GM19239 (cell line): ENCODE results near the gene GNG7.
"Not testable (repeated sequence)": the region's sequence is repeated elsewhere in the genome, so short reads cannot be mapped to it uniquely, and the experiment has no call there.

Source experiments
- DNase-seq: peaks from one replicate; pipeline ENCODE4 v3.0.0; 2011; ENCODE audit warnings: low spot score; ENCODE audit not compliant: insufficient read length
- FAIRE-seq: peaks from 2 replicates; lab custom pipeline; 2011; peaks lifted over from hg19 to GRCh38; lab: Jason Lieb, UNC

The GNG7 gene

DNA sequence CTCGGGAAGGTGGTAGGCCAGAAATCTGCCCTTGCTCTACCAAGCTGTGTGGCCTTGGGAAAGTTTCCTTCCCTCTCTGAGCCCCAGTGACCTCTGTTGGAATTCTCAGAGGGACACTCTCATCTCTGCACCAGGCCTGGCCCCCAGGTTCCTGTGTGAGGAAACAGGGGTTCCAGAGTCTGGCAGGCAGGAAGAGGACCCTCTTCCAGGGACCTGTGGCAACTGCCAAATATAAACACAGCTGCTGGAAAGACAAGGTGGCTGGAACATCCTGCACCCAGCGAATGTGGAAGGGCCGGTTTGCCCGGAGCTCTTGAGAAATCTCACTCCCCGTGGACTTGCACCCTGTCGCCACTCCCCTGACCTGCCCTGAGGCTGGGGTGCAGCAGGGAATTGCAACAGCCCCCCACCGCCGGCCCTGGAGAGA lies 173.8 kb downstream of the GNG7 start:
- FAIRE-seq (no peak), DNase-seq (no peak)

DNA sequence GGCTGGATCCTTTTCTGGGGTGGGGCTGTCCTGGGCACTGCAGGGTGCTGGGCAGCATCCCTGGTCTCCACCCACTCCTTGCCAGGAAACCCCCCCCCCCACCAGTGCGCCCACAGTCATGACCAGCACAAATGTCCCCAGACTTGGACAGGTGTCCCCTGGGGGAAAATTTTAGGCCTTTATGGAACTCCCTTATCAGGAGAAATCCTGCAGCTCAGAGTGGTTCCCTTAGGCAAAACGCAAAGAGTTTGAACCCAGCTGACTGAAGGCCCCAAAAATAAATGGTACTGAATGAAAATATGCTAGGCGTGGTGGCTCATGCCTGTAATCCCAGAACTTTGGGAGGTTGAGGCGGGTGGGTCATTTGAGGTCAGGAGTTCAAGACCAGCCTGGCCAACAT lies 174.8 kb downstream of the GNG7 start:
- no peak for DNase-seq
- no peak for FAIRE-seq

DNA sequence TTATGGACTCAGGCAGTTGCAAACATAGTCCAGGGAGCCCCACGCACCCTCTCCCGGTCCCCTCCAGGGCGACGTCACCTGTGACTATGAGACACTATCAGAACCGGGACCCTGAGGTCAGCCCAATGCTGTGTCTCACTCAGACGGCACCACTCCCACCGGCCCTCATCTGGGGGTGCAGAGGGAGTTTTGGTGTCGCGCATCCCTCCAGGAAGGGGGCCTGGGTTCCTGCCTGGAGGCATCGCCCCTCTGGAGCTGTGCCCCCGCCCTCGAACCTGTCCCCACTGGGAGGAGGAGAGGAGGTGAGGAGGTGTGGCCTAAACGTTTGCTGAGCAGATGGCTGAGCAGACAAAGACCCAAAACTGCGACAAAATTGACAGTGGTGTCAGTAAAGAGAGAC lies 175.3 kb downstream of the GNG7 start:
- no peak for FAIRE-seq
- DNase-seq: no peak

DNA sequence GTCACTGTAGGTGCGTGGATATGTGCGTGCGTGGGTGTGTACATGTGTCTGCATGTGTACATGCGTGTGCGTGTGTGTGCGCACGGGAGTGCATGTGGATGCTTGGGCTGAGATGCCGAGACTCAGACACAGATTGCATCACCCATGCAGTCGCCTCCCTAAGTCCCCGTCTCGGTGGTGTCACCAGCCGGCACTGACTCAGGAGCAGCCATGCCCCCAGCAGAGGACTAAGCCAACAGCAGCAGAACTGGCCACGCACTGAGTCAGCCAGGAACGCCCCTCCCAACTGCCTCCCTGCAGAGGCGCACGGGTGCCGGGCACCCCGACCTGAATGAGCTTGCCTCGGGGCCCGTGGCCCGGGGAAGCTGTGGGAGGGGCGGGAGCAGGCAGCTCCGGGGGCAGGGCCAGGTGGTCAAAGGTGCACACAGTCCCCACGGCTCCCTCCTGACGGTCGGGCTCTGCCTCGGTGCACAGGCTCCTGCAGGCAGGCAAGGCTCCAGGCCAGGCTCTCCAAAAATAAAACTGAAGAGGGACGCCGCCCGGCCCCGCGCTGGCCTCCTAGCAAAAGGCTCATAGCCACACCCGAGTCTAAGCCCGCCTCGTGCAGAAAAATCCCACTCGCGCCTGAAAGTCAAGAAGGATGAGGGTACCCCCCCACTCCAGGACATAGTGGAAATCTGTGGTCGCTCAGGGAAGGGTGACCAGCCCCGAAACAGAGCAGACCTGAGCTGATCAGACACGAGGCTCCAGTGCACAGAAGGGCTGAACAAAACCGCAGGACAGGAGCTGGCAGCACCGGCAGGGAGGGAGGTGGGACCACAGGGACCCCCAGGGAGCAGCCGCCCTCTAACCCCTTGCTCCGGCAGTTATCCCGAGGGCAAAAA lies 177.4 kb downstream of the GNG7 start:
- no peak for DNase-seq

DNA sequence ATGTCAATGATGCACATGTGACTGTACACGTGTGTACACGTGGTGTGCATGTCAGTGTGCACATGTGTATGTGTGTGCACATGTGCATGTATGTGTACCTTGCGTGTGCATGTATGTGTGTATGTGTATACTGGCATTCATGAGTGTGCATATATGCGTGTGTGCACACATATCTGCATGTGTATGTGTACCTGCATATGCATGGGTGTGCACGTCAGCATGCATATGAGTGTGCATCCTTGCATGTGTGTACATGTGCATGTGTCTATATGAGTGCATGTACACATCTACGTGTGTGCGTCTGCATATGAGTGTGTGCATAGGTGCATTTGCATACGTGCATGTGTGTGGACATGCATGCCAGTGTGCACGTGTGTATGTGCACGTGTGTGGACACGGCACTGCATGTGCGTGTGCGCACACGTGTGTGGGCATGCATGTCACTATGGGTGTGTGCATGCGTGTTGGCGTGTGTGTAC lies 178.1 kb downstream of the GNG7 start:
- DNase-seq: no peak
- FAIRE-seq: no peak

More for the DNA sequence above, 177.4 kb downstream of the GNG7 start:
- no peak for FAIRE-seq

DNA sequence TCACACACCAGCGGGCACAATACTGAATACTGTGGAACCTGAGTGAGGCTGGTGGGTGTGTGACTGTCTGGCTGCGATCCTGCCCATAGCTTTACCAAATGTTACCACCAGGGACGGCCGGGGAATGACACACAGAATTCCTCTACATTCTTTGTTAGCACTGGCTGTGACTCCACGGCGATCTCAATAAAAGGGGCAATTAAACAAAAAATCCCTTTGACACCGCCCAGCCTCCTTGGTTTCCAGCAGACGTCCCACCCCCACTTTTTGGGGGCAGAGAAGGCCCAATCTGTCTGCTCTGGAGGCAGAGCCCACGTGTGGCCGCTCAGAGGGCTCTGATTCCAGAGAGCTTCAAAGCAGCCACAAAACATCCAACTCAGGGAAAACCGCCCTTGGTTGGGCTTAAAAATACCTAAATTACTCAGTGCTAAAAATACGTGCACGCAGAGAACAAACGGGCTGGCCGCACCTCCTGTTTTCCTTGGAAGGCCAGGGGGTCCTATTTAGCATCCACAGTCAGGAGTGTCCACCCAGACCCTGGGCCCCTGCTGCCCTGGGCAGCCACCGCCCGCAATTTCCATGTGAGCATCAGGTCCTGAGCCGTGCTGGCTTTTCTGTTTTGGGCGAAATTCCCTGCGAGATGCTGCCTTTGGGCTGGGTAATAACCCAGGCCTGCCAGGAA lies 178.7 kb downstream of the GNG7 start:
- DNase-seq: no peak
- no peak for FAIRE-seq

DNA sequence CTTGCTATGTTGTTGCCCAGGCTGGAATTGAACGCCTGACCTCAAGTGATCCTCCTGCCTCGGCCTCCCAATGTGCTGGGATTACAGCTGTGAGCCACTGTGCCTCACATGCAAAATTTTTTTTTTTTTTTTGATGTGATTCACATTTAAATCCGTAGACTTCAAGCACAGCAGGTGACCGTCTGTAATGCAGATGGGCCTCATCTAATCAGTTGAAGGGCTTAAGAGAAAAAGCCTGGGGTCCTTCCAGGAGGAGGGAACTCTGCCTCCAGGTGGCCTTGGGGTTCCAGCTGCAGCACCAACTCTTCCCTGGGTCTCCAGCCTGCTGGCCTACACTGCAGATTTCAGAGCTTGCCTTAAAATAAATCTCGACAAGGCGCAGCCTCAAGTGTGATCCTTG lies 183.0 kb downstream of the GNG7 start:
- FAIRE-seq (no peak), DNase-seq (no peak)

DNA sequence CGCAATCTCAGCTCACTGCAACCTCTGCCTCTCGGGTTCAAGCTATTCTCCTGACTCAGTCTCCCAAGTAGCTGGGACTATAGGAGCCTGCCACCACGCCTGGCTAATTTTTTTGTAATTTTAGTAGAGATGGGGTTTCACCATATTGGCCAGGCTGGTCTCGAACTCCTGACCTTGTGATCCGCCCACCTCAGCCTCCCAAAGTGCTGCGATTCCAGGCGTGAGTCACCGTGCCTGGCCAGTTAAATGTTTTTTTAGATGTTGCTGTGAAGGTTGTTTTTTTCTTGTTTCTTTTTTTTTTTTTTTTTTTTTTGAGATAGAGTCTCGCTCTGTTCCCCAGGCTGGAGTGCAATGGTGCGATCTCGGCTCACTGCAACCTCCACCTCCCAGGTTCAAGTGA lies 183.6 kb downstream of the GNG7 start:
- FAIRE-seq, DNase-seq: not testable (repeated sequence)

DNA sequence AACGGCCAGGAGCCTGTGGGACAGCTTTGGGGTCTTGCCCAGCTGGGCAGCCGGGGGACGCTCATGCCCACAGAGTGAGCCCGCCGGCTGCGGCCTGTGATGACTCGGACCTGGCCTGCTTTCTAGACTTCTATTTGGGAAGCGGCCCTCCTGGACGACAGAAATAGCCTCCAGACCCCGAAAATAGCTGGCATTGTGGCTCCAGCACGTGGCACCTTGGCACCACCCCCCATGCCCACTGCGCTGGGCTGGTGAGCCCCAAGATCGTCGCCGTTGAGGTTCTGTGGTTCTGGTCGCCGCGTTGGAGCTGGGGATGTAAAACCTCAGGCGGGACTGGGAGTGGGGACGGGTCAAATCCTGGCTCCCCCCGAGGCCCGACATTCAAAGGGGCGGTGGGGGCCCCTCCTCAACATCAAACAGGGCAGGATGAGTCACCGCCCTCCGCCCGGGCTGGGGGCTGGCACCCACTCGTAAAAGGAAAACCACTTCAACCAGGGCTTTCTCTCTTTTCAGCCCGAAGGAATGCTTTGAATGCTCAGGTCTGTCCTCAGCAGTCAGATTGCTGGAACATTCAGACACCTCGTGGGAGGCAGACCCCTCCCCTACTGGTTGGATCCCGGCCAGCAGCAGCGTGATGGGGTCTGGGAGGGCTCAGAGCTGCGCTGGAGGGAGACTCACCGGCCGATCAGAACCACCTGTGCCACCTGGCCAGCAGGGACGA lies 184.5 kb downstream of the GNG7 start:
- no peak for FAIRE-seq
- DNase-seq: no peak

DNA sequence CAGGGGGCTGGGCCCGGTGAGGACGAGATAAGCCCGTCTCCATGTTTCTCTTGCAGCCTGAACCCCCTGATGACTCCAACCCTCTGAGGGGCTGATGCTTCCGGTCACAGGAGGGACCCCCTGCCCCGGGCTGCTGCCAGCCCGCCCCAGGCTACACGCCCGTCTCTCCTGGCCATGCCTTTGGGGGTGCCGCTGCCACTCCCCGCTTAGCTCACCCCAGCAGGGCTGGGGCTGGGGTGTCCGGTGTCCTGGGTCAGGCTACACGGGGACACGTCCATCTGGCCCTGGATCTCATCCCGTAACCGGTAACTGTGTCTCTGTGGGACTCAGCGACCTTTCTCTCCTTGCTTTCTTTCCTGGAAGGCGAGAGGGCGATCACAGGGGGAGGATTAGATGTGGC lies 185.8 kb downstream of the GNG7 start:
- FAIRE-seq (no peak), DNase-seq (no peak)

DNA sequence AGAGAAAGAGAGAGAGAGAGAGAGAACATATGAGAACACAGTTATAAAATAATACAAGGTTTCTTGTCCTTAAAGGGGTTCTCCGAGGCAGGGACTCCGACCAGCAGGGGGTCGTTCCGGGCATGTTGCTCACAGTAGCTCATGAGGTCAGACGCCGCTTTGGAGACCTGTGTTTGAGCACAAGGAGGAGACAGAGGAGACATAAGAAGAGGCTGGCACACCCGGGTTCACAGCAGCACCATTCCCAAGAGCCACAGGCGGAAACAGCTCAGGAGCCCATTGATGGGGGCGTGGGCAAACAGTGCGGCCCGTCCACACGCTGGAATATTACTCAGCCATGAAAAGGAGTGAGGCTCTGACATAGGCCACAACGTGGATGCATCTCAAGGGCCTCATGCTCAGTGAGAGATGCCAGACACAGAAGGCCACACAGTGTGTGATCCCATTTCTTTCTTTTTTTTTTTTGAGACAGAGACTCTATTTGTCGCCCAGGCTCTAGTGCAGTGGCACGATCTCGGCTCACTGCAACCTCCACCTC lies 187.4 kb downstream of the GNG7 start:
- DNase-seq (no peak), FAIRE-seq (no peak)

DNA sequence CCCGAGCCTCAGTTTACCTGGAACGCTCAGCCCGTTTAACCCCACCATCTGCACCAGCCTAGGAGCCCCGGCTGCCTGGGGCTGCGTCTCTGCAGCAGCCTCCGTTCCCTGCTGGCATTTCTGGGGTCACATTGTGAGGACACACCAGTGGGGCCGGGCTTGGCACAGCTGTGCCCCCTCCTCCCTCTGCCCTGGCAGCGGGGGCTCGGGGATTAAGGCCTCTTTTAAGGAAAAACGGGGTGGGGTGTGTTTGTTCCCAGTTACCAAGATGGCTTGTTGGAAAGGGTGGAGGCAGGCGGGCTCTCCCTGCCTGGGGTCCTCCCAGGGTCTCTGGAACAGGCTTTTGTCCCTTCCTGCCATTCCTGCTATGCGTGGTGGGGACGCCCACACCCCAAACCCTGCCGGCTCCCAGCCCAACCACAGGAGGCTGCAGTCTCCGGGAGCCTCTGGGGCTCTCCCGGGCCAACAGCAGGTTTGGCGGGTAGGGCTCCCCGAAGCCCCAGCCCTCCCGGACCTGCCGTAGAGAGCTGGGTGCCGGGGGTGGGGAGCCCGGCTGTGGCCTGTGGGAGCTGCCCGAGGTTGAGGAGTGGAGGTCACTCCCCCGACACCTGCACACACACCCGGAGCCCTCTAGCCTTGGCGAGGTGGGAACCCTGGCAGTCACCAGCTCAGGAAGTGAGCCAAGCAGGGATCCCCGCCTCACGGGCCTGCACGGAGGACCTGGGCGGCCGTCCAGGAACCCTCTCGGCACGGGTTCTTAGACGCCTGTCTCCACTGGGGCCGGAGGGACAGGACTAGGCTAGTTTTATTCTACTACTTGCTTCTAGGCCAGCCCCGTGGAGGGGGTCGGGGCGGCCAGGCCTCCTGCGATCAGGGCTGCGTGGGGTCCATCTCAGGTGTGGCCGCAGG lies 189.7 kb downstream of the GNG7 start:
- FAIRE-seq (no peak), DNase-seq (no peak)

DNA sequence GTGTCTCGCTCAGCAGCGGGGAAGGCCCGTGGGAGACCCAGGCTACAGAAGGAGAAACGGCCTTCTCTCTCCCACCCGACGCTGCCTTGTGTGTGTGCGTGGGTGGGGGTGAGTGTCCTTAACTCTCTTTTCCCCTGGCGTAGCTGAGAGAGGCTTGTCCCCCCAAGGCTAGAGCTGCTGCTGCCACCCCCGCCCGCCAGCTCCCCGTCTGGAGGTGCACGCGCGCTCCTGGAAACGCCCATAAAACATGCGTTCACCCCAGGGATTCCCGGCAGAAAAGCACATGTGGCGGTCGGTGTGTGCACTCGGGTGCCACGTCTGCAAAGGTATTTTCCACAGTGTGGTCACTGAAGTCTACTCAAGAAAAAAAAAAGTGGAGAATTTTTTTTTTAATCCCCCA lies 190.5 kb downstream of the GNG7 start:
- FAIRE-seq: no peak
- no peak for DNase-seq

DNA sequence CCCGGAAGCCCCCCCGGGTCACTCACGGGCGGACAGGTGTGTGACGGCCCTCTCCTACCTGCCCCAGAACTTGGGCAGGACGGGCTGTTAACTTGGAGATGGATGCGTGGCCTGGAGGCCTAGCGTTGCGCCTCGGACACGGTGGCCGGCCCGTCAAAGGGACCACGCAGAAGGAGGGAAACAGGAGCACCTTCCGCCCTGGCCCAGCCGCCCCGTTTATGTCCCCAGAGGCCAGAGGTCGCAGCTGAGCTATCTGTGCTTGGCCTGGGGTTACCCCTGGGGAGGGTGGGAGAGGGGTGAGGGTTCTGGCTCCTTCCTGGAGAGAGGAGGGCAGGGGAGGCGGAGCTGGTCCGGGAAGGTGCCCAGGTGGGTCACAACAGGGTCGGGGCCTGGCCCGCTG lies 190.9 kb downstream of the GNG7 start:
- no peak for DNase-seq
- FAIRE-seq: peak; percentile 58

DNA sequence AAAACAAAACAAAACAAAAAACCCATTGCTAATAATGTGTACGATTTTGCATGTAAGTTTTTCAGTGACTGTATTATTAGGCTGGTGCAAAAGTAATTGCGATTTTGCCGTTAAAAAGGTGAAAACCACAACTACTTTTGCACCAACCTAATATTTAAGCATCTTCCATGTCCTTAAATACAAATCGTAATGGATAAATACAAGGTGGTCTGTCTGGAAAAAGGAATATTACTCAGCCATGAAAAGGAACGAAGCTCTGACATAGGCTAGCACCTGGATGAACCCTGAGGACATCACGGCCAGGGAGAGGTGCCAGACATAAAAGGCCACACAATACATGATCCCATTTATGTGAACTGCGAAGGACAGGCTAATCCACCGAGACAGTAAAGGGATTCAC lies 193.4 kb downstream of the GNG7 start:
- DNase-seq (no peak), FAIRE-seq (no peak)

DNA sequence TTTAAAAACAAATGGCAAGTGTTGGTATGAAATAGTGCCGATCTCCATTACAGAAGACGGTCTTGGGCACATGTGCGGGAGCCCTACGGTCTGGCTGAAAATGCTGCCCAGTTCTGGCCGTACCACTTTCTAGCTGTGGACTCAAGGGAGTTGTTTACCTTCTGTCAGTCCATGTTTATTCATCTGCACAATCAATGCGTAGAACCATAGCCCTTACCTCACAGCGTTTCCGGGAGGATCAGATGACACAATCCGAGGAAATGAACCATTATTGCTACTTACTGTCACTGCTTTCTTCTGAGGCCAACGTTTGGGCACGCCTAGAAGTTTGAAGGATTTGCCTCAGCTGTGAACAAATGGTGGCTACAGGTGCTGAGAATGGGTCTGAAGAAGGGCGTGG lies 195.4 kb downstream of the GNG7 start:
- peak; percentile 68 for FAIRE-seq
- DNase-seq: no peak

DNA sequence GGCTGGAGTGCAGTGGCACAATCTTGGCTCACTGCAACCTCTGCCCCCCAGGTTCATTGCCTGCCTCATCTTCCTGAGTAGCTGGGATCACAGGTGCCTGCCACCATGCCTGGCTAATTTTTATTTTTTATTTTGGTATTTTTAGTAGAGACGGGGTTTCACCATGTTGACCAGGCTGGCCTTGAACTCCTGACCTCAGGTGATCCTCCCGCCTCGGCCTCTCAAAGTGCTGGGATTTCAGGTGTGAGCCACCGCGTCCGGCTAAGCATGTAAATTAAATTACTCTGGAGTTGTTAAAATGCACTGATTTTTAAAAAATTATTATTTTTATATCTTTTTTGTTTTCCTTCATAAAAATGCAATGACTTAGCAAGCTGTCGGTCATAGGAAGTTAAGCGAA lies 195.8 kb downstream of the GNG7 start:
- not testable (repeated sequence) for FAIRE-seq, DNase-seq

DNA sequence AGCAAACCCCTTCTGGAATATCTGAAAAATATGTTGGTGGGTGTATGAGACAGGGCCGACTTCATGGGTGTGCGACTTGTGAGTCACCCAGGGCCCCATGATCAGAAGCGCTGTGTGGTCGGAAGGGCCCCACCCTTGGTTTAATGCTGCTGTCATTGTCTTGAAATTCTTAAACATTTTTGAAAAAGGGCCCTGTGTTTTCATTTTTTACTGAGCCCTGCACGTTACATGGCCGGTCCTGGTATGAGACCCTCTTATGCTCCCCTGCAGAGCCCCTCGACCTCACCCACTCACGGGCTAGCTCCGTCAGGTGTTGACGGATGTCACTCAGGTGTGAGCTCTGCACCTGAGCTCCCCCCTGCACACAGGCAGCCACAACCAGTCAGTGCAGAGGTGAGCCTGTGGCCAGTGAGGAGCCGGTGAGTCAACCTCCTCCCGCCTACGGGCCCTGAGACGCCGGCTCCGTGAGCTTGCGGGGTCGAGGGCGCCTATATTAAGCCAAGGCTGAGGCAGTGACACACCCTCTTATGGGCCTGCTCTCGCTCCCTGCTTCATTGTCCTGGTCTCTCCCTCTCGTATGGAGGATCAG lies 198.9 kb downstream of the GNG7 start:
- FAIRE-seq (no peak), DNase-seq (no peak)

DNA sequence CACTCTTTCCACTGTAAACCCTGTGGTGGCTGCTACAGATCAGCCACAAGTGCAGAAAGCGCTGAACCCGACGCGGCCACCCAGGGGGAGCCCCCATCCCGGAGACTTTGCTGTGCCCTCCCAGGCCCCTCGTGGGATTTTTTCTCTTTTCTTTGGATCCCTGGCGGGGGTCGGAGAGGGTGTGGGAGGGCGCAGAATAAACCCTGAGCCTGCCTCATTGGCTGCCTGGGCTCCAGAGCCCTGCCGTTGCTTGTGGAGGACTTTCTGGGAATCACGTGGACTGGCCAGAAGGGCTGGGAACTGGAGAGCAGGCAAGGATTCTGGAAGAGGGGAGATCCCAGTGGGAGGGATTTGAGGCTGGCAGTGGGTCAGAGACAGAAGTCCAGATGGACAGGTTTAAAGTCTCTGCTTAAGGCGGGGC lies 201.6 kb downstream of the GNG7 start:
- no peak for DNase-seq

More for the DNA sequence above, 201.6 kb downstream of the GNG7 start:
- FAIRE-seq: no peak
